Neural cell (in vitro differentiated cells): ENCODE measurements around the gene MCCC1.

Experiments used
- EP300 ChIP-seq: fragments of 450-650 bp; conservative IDR thresholded peaks from 2 replicates; pipeline ENCODE4 v1.6.1; 2014; ENCODE audit warnings: antibody characterized with exemption, mild to moderate bottlenecking, moderate library complexity; ENCODE audit not compliant: poor library complexity, severe bottlenecking
- EZH2 ChIP-seq: fragments of 200-600, 300-800 bp; shearing (Covaris generic), sonication (generic); IDR thresholded peaks from 2 replicates; pipeline ENCODE4 v1.6.1; 2014; ENCODE audit warnings: antibody characterized with exemption, low read length, borderline replicate concordance, mild to moderate bottlenecking; ENCODE audit not compliant: insufficient read depth, poor library complexity, severe bottlenecking
- MXI1 ChIP-seq: fragments of 450-650 bp; conservative IDR thresholded peaks from 2 replicates; pipeline ENCODE4 v1.6.1; 2014; ENCODE audit warnings: antibody characterized with exemption, mild to moderate bottlenecking; ENCODE audit not compliant: poor library complexity, severe bottlenecking
- POLR2AphosphoS5 ChIP-seq: IDR thresholded peaks from 2 replicates; pipeline ENCODE4 v1.6.1; 2012
- RAD21 ChIP-seq: fragments of 450-650 bp; conservative IDR thresholded peaks from 2 replicates; pipeline ENCODE4 v1.6.1; 2014; ENCODE audit warnings: antibody characterized with exemption, mild to moderate bottlenecking, moderate library complexity
- TAF1 ChIP-seq: IDR thresholded peaks from 2 replicates; pipeline ENCODE4 v1.6.1; 2012; ENCODE audit warnings: low read depth
- TF ChIP-seq, protein P1 (sequence below): fragments of 450-650 bp; IDR thresholded peaks from 2 replicates; pipeline ENCODE4 v1.5.1; 2014; ENCODE audit warnings: antibody characterized with exemption, mild to moderate bottlenecking, moderate library complexity; ENCODE audit not compliant: poor library complexity, severe bottlenecking

DNA sequence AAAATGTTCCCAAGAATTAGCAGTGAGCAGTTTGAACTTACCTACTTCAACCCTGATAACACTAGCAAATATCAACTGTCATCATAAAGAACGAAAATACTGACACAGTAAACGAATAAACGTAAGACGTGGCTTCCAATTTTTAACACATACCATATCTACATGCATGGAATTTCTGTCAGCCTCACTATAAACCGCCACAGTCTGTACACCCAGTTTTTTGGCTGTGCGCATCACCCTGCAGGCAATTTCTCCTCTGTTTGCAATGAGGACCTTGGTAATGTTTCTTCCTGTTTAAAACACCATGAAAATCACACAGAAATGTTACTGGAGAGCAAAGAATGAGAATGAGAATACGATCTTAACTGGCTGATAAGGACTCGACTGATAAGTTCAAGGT is 7.0 kb downstream of the MCCC1 start:
- TF ChIP-seq, protein P1, sequence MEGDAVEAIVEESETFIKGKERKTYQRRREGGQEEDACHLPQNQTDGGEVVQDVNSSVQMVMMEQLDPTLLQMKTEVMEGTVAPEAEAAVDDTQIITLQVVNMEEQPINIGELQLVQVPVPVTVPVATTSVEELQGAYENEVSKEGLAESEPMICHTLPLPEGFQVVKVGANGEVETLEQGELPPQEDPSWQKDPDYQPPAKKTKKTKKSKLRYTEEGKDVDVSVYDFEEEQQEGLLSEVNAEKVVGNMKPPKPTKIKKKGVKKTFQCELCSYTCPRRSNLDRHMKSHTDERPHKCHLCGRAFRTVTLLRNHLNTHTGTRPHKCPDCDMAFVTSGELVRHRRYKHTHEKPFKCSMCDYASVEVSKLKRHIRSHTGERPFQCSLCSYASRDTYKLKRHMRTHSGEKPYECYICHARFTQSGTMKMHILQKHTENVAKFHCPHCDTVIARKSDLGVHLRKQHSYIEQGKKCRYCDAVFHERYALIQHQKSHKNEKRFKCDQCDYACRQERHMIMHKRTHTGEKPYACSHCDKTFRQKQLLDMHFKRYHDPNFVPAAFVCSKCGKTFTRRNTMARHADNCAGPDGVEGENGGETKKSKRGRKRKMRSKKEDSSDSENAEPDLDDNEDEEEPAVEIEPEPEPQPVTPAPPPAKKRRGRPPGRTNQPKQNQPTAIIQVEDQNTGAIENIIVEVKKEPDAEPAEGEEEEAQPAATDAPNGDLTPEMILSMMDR: no peak
- TF ChIP-seq EP300: no peak
- no peak for TF ChIP-seq TAF1
- TF ChIP-seq EZH2: no peak
- TF ChIP-seq MXI1: no peak
- TF ChIP-seq POLR2AphosphoS5: no peak
- no peak for TF ChIP-seq RAD21
